WTC11 (cell line): Measurements from ENCODE around the gene KRT83.

ENCODE experiments used
- ATF2 ChIP-seq: sonication (generic); formaldehyde crosslinking; IDR thresholded peaks from 2 replicates; pipeline ENCODE4 v1.8.1; 2022; ENCODE audit warnings: low read depth, missing genetic modification reagents, borderline replicate concordance
- CTCF ChIP-seq: fragments of 200-600 bp; IDR thresholded peaks from 2 replicates; pipeline ENCODE4 v1.8.0; 2022; ENCODE audit warnings: antibody characterized with exemption
- MAX ChIP-seq: sonication (generic); formaldehyde crosslinking; IDR thresholded peaks from 2 replicates; pipeline ENCODE4 v1.8.0; 2022; ENCODE audit warnings: mild to moderate bottlenecking, missing genetic modification reagents
- NR3C1 ChIP-seq: sonication (generic); formaldehyde crosslinking; conservative IDR thresholded peaks from 2 replicates; pipeline ENCODE4 v1.8.1; 2023; ENCODE audit warnings: low read depth, mild to moderate bottlenecking, missing genetic modification reagents
- TEAD1 ChIP-seq: sonication (generic); formaldehyde crosslinking; IDR thresholded peaks from 2 replicates; pipeline ENCODE4 v1.8.0; 2022; ENCODE audit warnings: mild to moderate bottlenecking, missing genetic modification reagents
- USF1 ChIP-seq: sonication (generic); formaldehyde crosslinking; IDR thresholded peaks from 2 replicates; pipeline ENCODE4 v1.8.0; 2022; ENCODE audit warnings: mild to moderate bottlenecking, missing genetic modification reagents
- ZNF121 ChIP-seq: sonication (generic); formaldehyde crosslinking; IDR thresholded peaks from 2 replicates; pipeline ENCODE4 v1.8.0; 2023; ENCODE audit warnings: missing genetic modification reagents
- ZNF138 ChIP-seq: sonication (generic); formaldehyde crosslinking; conservative IDR thresholded peaks from 2 replicates; pipeline ENCODE4 v1.8.1; 2022; ENCODE audit warnings: mild to moderate bottlenecking, moderate library complexity, missing genetic modification reagents
- ZNF512 ChIP-seq: sonication (generic); formaldehyde crosslinking; IDR thresholded peaks from 2 replicates; pipeline ENCODE4 v1.8.1; 2022; ENCODE audit warnings: missing genetic modification reagents, borderline replicate concordance

GRCh38 chr12:52342781-52343490, 21.7 kb upstream of the KRT83 start:
- no peak for TF ChIP-seq ATF2 (CRISPR knock-in tag)
- no peak for TF ChIP-seq USF1 (CRISPR knock-in tag)
- TF ChIP-seq CTCF: no peak
- TF ChIP-seq MAX (CRISPR knock-in tag): no peak
- no peak for TF ChIP-seq ZNF138 (CRISPR knock-in tag)
- no peak for TF ChIP-seq TEAD1 (CRISPR knock-in tag)
- TF ChIP-seq ZNF512 (CRISPR knock-in tag): no peak
- TF ChIP-seq NR3C1 (CRISPR knock-in tag): no peak
- no peak for TF ChIP-seq ZNF121 (CRISPR knock-in tag)
